Muscle layer of duodenum (tissue), 2 donors: ENCODE results near the gene SMARCA2.

Source experiments
- H3K27ac ChIP-seq: one replicate; pipeline ENCODE4 v1.7.0; 2013; ENCODE audit warnings: mild to moderate bottlenecking, low read length
- H3K27me3 ChIP-seq: one replicate; pipeline ENCODE4 v1.7.0; 2013; ENCODE audit warnings: low read depth, mild to moderate bottlenecking, control low read depth, low read length
- H3K36me3 ChIP-seq, 2 donors: one replicate each; pipeline ENCODE4 v1.7.0; 2013; ENCODE audit warnings: low read length in 2 of 2, control low read depth in 1 of 2, mild to moderate bottlenecking in 1 of 2; ENCODE audit not compliant: insufficient read depth in 2 of 2, control insufficient read depth in 1 of 2
- H3K4me1 ChIP-seq, 2 donors: one replicate each; pipeline ENCODE4 v1.7.0; 2013; ENCODE audit warnings: low read length in 2 of 2, mild to moderate bottlenecking in 2 of 2, control low read depth in 1 of 2, moderate library complexity in 1 of 2; ENCODE audit not compliant: insufficient read depth in 2 of 2, control insufficient read depth in 1 of 2
- H3K4me3 ChIP-seq, 2 donors: one replicate each; pipeline ENCODE4 v1.7.0; 2013; ENCODE audit warnings: low read length in 2 of 2, low read depth in 1 of 2, mild to moderate bottlenecking in 1 of 2
- H3K9me3 ChIP-seq, 2 donors: one replicate each; pipeline ENCODE4 v1.7.0; 2013; ENCODE audit warnings: low read length in 2 of 2, control low read depth in 1 of 2, mild to moderate bottlenecking in 1 of 2; ENCODE audit not compliant: control insufficient read depth in 1 of 2
- donor health status: healthy.

SMARCA2 gene

GRCh38 chr9:2180704-2181103, 165.6 kb downstream of the SMARCA2 start:
- Histone ChIP-seq H3K9me3 (no peaks in the 10 kb centered on the region), H3K4me3 (no peak overlapping the region), H3K4me1 (peaks cover 0 to 4% of the 10 kb centered on the region in 2 donors), H3K27me3 (no peaks in the 10 kb centered on the region), H3K27ac (no peak overlapping the region), H3K36me3 (peaks cover 14 to 16% of the 10 kb centered on the region in 2 donors)

- Histone ChIP-seq H3K4me3 (no peak overlapping the region), H3K9me3 (no peaks in the 10 kb centered on the region), H3K27me3 (no peaks in the 10 kb centered on the region), H3K36me3 (peaks cover 14 to 27% of the 10 kb centered on the region in 2 donors), H3K27ac (no peak overlapping the region), H3K4me1 (peaks cover 0 to 4% of the 10 kb centered on the region in 2 donors)
Observed at GRCh38 chr9:2181792-2182191, 166.6 kb downstream of the SMARCA2 start.

- Histone ChIP-seq H3K27me3 (no peaks in the 10 kb centered on the region), H3K36me3 (peaks cover 42 to 76% of the 10 kb centered on the region in 2 donors), H3K4me3 (no peak overlapping the region), H3K9me3 (no peaks in the 10 kb centered on the region), H3K27ac (no peak overlapping the region), H3K4me1 (no peaks in the 10 kb centered on the region)
Observed at GRCh38 chr9:2190939-2191608, 175.9 kb downstream of the SMARCA2 start.

DNA sequence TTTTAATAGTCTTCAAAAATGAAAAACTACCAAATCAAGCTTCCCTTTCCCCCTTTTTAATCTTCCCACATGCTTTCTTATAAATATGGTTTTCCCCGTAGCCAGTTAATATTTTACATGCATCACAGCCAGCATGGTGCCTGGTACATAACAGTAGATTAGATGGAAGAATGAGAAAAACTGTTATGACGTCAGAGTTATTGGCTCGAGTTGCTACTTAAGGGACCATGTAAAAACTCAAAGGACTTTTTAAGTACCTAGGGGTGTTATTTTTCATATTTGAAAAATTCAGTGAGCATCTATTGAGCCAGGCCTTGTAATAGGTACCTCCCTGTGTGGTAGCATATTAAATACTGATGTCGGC, 176.4 kb downstream of the SMARCA2 start:
- no peak overlapping the region for H3K4me3 ChIP-seq
- H3K4me1 ChIP-seq, result no peaks in the 10 kb centered on the region
- no peaks in the 10 kb centered on the region for H3K27me3 ChIP-seq
- H3K9me3 ChIP-seq, result no peaks in the 10 kb centered on the region
- no peak overlapping the region for H3K27ac ChIP-seq
- peaks cover 42 to 72% of the 10 kb centered on the region in 2 donors for H3K36me3 ChIP-seq

DNA sequence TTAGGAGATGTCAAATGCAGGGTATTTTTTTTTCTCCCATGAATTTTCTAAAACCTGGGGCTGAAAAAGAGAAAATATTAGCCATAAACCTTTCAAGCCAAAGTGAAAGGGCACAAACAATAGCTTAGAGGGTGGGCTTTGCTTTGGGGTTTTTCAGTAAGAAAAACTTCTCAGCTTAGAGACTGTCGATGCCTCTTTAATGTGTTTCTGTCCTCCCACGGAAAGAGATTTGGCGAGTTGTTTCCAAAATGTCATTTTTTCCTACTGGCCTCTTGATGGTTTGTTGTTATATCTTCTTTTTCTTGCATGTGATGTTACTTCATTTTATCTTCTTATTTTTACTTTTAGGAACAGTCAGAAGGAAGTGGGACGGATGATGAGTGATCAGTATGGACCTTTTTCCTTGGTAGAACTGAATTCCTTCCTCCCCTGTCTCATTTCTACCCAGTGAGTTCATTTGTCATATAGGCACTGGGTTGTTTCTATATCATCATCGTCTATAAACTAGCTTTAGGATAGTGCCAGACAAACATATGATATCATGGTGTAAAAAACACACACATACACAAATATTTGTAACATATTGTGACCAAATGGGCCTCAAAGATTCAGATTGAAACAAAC, 177.3 kb downstream of the SMARCA2 start:
- Histone ChIP-seq H3K27me3 (no peaks in the 10 kb centered on the region), H3K4me1 (no peaks in the 10 kb centered on the region), H3K9me3 (no peaks in the 10 kb centered on the region), H3K36me3 (peaks cover 44 to 75% of the 10 kb centered on the region in 2 donors), H3K27ac (no peak overlapping the region), H3K4me3 (no peak overlapping the region)

GRCh38 chr9:2193552-2193951, 178.4 kb downstream of the SMARCA2 start:
- H3K27me3 ChIP-seq, result no peaks in the 10 kb centered on the region
- no peak overlapping the region for H3K27ac ChIP-seq
- H3K9me3 ChIP-seq, result no peaks in the 10 kb centered on the region
- peaks cover 46 to 71% of the 10 kb centered on the region in 2 donors for H3K36me3 ChIP-seq
- H3K4me3 ChIP-seq, result no peak overlapping the region
- H3K4me1 ChIP-seq, result no peaks in the 10 kb centered on the region

DNA sequence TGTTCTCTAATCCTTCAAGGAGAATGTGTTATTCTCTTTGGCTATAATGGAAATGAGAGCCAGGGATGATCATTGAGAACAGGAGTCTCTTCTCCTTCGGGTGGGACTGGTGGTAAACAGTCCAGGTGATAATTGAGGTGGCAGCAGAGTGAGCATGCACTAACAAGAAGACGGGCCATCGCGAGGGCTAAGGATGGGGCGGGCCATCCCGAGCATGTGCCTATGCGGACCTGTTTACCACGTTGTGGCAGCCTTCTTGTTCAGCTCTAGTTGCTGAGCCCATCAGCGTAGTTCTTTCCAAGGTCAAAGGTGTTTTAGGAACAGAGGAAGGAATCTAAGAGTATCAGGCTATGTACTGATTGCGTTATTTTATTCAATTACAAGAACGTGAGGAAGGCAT, 180.1 kb downstream of the SMARCA2 start:
- H3K4me3 ChIP-seq, result no peak overlapping the region
- no peaks in the 10 kb centered on the region for H3K4me1 ChIP-seq
- H3K27ac ChIP-seq, result no peak overlapping the region
- peaks cover 33 to 54% of the 10 kb centered on the region in 2 donors for H3K36me3 ChIP-seq
- H3K27me3 ChIP-seq, result no peaks in the 10 kb centered on the region
- H3K9me3 ChIP-seq, result peaks cover 0 to 3% of the 10 kb centered on the region in 2 donors

- Histone ChIP-seq H3K27me3 (no peaks in the 10 kb centered on the region), H3K4me3 (no peak overlapping the region), H3K27ac (no peak overlapping the region), H3K4me1 (no peaks in the 10 kb centered on the region), H3K9me3 (peaks cover 0 to 7% of the 10 kb centered on the region in 2 donors), H3K36me3 (peaks cover 21 to 42% of the 10 kb centered on the region in 2 donors)
Observed at GRCh38 chr9:2196757-2197156, 181.6 kb downstream of the SMARCA2 start.

GRCh38 chr9:2198956-2199635, 183.9 kb downstream of the SMARCA2 start:
- Histone ChIP-seq H3K27me3 (no peaks in the 10 kb centered on the region), H3K4me3 (no peak overlapping the region), H3K27ac (no peak overlapping the region), H3K9me3 (peaks cover 0 to 7% of the 10 kb centered on the region in 2 donors), H3K36me3 (peaks cover 4 to 25% of the 10 kb centered on the region in 2 donors), H3K4me1 (no peaks in the 10 kb centered on the region)

DNA sequence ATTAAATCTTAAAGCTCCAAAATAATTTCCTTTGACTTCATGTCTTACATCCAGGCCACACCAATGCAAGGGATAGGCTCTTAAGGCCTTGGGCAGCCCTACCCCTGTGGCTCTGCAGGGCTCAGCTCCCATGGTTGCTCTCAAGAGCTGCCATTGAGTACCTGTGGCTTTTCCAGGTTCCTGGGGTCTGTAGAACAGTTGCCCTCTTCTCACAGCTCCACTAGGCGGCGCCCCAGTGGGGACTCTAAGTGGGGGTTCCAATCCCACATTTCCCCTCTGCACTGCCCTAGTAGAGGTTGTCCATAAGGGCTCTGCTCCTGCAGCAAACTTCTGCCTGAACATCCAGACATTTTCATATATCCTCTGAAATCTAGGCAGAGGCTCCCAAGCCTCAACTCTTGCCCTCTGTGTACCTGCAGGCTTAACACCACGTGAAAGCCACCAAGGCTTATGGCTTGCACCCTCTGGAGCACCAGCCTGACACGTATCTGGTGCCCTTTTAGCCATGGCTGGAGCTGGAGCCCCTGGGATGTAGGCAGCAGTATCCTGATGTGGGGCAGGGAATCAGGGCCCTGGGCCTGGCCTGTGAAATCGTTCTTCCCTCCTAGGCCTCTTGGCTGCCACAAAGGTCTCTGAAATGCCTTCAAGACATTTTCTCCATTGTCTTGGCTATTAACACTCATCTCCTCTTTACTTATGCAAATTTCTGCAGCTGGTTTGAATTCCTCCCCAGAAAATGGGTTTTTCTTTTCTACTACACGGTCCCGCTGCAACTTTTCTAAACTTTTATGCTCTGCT, 185.1 kb downstream of the SMARCA2 start:
- Histone ChIP-seq H3K36me3 (peaks cover 4 to 17% of the 10 kb centered on the region in 2 donors), H3K27me3 (no peaks in the 10 kb centered on the region), H3K27ac (no peak overlapping the region), H3K4me3 (no peak overlapping the region), H3K4me1 (no peaks in the 10 kb centered on the region), H3K9me3 (peaks cover 0 to 7% of the 10 kb centered on the region in 2 donors)

GRCh38 chr9:2208465-2208864, 193.3 kb downstream of the SMARCA2 start:
- no peaks in the 10 kb centered on the region for H3K36me3 ChIP-seq

More at GRCh38 chr9:2208465-2208864, 193.3 kb downstream of the SMARCA2 start:
- no peak overlapping the region for H3K4me3 ChIP-seq
- no peak overlapping the region for H3K27ac ChIP-seq
- no peaks in the 10 kb centered on the region for H3K27me3 ChIP-seq
- no peaks in the 10 kb centered on the region for H3K9me3 ChIP-seq
- H3K4me1 ChIP-seq, result no peaks in the 10 kb centered on the region
